Hematopoietic multipotent progenitor cell treated with erythropoietin and hydrocortisone succinate and interleukin-3 and kit ligand, for 15 days (in vitro differentiated cells): ENCODE results near the gene KIAA2012.
A peak's percentile ranks its signal among the peaks of the same experiment; 100 is the strongest.

Experiments
- DNase-seq: peaks from one replicate; pipeline ENCODE4 v3.0.0-alpha.2; 2015; ENCODE audit warnings: low spot score

The KIAA2012 gene

GRCh38 chr2:202043475-202043874 lies 29.6 kb upstream of the KIAA2012 start:
- DNase-seq, result no peak

GRCh38 chr2:202044777-202045176 lies 28.3 kb upstream of the KIAA2012 start:
- no peak for DNase-seq

DNA sequence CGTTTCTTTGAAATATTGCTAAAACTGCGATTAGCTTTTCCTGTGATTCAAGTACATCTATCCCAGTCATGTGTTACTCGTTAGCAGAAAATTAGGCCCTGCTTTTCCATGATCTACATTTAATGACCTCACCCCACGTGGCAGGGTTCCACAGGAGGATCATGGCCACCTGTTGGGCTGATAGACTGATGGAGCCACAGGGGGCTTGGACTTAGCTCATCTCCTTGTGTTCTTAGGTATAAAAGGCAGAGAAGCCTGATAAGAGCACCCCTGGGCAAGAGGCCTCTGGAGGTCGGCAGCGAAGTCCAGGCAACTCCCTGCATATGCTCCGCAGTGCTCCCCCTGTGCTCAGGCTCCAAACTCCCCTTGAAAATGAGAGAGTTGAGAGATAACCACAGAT lies 26.5 kb upstream of the KIAA2012 start:
- no peak for DNase-seq

DNA sequence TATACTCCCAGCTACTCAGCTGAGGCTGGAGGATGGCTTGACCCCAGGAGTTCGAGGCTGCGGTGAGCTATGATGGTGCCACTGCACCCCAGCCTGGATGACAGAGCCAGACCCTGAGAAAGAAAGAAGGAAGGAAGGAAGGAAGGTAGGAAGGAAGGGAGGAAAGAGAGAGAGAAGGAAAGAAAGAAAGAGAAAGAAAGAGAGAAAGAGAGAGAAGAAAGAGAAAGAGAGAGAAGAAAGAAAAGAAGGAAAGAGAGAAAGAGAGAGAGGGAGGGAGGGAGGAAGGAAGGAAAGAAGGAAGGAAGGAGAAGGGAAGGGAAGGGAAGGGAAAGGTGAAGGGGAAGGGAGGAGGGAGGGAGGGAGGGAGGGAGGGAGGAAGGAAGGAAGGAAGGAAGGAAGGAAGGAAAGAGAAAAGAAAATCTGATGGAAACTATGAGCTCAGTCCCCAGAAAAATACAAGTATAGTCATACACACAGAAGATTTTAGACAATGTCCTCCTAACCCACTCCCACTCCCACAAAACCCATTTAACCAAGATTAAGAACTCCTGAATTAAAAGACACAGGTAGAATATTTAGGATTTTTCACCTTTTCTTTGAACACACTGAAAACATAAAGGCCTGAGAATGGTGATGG lies 23.8 kb upstream of the KIAA2012 start:
- no peak for DNase-seq

GRCh38 chr2:202049840-202050239 lies 23.2 kb upstream of the KIAA2012 start:
- no peak for DNase-seq

DNA sequence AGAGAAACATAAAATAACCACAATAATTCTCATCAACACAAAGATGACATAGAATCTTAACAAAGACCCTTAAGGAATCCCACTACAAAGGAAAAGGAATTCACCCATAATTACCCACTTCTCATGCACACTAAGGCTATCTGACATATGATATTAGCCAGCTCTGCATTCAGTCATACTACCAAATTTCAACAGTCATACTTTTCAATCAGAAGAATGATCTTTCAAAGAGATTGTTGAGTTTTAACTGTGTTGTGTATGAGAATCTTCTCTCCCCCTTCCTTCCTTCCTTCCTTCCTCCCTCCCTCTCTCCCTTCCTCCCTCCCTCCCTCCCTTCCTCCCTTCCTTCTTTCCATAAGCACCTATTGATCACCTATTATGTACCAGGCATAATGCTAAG lies 22.4 kb upstream of the KIAA2012 start:
- DNase-seq, result no peak

- DNase-seq, result no peak
Observed at GRCh38 chr2:202051499-202052161, 21.4 kb upstream of the KIAA2012 start.

DNA sequence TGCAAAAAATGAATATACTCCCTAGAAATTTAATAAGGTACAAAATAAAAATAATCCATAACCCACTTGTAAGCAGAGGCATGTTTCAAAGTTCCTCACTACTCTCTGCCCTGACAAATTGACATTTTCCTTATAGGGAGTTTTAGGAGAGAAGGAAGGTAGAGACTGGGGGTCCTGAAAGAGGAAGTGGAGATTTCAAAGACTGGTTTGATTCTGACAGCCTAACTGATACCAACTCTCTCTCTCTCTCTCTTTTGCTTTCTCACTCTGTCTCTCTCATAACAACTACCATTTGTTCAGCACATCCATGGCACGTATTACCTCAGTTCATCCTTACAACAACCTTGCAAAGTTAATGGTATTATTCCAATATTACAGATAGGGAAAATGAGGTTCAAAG lies 20.8 kb upstream of the KIAA2012 start:
- no peak for DNase-seq

- no peak for DNase-seq
Observed at GRCh38 chr2:202054679-202055078, 18.4 kb upstream of the KIAA2012 start.

- DNase-seq, result no peak
Observed at GRCh38 chr2:202056611-202057010, 16.4 kb upstream of the KIAA2012 start.

DNA sequence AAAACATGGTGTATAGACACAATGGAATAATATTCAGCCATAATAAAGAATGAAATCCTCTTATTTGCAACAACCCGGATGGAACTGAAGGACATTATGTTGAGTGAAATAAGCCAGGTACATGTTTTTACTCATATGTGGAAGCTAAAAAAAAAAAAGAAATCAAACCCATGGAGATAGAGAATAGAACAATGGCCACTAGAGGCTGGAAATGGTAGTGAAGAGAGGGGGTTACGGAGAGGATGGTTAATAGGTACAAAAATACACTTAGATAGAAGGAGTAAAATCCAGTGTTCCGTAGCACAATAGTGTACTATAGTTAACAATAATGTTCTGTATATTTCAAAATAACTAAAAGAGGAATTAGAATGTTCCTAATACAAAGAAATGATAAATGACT lies 12.8 kb upstream of the KIAA2012 start:
- DNase-seq, result no peak

DNA sequence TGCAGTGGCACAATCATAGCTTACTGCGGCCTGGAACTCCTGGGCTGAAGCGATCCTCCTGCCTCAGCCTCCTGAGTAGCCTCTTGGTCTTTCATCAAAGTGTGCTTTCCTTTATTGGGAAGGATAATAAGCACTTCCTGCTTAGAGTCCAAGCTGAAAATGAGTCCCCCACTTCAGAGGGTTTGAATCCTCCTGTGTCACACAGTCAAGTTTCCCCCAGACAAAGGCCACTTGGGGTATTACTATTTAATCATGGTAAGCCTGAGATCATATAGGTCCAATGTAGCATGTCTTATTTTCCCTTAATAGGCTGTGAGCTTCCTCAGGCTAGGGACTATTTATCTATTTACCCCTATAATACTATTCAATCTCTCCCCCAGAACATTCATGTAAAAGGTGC lies 11.4 kb upstream of the KIAA2012 start:
- DNase-seq, result no peak

DNA sequence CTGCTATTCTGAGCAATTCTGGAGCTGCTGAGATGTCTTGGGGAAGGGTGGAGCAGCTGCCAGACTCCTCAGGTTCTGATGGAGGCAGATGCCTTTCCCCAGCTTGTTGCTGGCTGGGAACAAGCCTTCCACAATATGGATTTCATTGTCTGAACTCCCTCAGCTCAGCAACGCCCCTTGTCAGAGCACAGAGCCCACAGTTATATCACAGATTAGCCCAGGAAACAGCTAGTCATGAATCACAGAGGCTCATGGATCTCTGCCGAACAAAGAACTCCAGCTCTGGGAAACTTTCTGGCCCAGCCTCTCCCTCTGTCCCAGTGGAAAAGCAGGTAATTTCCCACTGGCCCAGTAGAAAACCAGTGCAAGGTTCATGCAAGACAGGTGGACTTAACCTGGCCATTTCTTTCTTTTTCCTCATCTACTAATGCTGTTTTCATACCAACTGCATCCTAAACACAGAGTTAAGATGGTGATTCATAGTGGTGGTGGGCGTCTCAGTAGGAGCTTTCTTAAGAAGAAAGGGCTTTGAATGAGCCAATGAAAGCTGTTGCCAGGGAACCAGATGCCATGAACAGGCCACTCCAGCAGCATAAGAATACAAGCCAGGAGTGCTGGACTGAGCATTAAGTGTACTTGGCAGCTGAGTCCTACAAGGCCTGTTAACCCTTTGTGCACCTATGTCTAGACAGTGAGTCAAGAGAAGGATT lies 8.7 kb upstream of the KIAA2012 start:
- no peak for DNase-seq

DNA sequence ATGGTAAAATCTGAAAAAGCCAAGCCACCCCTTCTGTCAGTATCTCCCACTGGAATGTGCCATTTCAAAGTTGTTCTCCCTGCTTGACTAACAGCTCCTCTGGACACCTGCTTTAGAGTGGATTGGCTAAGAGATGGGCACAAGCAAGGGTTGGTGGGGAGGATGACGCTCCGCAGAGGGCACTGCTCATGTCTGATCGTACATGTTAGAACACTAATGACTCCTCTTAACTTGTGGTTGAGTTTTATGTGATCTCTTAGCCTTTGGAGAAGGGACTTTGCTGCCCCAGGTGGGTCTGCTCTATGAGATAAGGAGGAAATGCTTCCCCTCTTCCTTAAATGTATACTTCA lies 8.2 kb upstream of the KIAA2012 start:
- DNase-seq, result no peak

- no peak for DNase-seq
Observed at GRCh38 chr2:202065876-202066275, 7.2 kb upstream of the KIAA2012 start.

DNA sequence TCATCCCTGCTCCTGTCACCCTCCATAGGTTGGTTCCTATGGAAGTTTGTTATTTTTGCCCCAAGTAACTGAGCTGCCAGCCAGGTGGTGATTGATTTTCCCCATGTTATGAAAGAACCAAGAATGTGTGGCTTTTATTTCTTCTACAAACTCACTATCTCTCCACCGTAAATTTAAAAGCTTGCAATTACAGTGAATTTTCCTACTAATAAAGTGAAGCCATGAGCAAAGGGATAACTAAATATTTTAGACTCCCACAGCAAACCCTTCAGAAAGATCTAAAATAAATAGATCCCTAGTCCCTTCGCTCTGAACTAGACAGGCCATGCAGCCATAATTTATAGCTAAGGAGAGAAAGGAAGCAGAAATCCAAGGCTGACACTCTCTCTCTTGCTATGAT lies 6.2 kb upstream of the KIAA2012 start:
- DNase-seq, result no peak

- DNase-seq, result no peak
Observed at GRCh38 chr2:202067589-202067988, 5.5 kb upstream of the KIAA2012 start.

GRCh38 chr2:202069170-202070067 lies 3.6 kb upstream of the KIAA2012 start:
- peak; percentile 43 for DNase-seq

GRCh38 chr2:202071107-202071506 lies 1.9 kb upstream of the KIAA2012 start:
- no peak for DNase-seq

DNA sequence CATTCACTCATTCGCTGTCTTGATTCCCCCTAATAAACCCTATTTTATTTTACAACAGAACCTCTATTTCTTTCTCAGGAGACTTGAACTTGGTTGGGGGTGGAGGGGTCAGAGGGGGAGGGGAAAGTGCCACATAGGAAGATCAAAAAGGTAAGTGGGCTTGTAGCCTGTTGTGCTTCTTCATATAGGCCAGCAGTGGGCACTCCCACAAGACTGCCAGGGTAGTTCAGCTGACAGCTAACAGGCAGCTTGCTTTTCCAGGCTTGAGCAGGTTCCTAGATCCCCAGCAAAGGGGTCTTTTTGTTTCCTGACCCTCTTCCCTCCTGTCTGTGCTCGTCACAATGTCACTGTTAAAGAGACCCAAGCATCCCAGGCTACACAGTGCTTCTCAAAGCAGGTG lies 829 bp upstream of the KIAA2012 start:
- no peak for DNase-seq

DNA sequence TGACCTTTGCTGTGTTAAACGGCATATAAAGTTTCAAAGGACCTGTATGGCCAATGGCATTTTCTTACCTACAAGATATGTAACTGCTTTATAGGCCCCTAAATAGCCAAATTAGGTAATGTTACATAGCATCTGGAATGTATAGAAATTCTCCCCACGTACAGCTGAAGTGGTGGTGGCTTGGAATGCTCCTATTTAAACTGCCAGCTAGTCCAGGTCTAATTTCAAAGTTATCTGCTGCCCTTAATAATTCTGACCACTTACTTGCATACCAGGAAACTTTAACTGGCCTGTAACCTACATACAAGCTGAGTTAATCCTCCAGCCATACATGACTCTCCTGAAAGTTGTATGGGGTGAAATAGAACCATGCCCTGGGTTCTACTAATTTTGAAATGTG lies 1.3 kb downstream of the KIAA2012 start:
- no peak for DNase-seq

DNA sequence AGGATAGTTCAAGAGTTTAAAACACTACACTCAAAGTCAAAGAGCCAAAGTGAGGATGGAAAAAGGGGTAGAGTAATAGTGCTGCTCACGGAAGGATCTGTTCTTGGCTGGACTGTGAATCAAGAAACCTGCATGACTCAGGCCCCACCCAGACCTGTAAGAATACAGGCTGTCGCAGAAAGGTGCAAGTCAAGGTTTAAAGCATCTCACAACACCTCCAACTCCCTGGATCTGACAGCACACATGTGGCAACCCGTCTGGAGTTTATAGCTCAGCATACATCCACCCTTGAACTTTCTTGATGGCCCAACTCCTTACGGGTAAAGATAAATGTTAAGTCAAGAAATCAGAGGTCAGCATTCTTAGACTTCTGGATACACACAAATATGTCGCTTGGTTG lies 6.3 kb downstream of the KIAA2012 start:
- DNase-seq, result no peak

DNA sequence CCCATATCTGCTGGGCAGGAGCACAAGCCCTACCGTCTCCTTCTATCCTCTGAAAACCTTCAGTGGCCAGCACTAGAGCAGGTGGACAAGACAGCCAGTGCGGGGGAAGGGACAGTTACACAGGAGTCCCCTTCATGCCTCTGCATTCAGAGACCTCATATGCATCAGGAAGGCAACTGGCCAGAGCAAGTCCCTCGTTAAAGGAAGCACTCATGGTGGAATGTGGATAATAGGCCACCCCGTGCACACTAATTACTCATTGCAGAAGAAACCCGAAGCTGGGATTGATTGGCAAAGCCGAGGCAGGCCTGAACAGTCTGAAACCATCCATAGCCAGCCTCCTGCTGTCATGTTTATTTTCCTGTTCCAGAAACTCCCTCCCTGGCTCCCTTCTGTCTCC lies 11.2 kb downstream of the KIAA2012 start:
- DNase-seq, result no peak
